ENCODE data around the gene RBMS1. TPM values are rescaled to one million over a fixed set of nuclear protein-coding genes. Genes with fewer than 3 reads are reported as not detected.

Gene RBMS1
- total and polyA plus RNA-seq, 2 of the 4 experiments (the other 2 are of a cell fraction) = 43.5 to 64.9 TPM

GRCh38 chr2:160246356-160246755 lies 247.3 kb downstream of the RBMS1 start:
- dilution Hi-C loops (cut with HindIII; ENCODE audit: low sequenced_read_pairs, unreplicated experiment) = no loop called here
- H4K20me1 ChIP-seq (ENCODE audit: insufficient read depth, low read length) = no peaks in the 10 kb centered on the region
- no peaks in the 10 kb centered on the region for H3K9me3 ChIP-seq (ENCODE audit: control insufficient read depth, insufficient read depth, low read length)
- no peaks in the 10 kb centered on the region for H3K36me3 ChIP-seq (ENCODE audit: control insufficient read depth, insufficient read depth, low read length)
- H3K4me1 ChIP-seq (ENCODE audit: control insufficient read depth, insufficient read depth, low read length) = peaks cover 7% of the 10 kb centered on the region
- H3K18ac ChIP-seq (ENCODE audit: low read depth, low read length) = no peak overlapping the region
- DNase-seq = peak; percentile 63
- WGBS, 2 experiments (ENCODE audit: extremely low coverage in 2 of 2, insufficient read length in 1 of 2) = 80% methylated on average over 1 of the region's 2 CpGs; no CpG with 5 or more reads in 1 of the 2 experiments
- H3K4me2 ChIP-seq (ENCODE audit: low read depth, low read length) = no peak overlapping the region
- no peak overlapping the region for H2AK5ac ChIP-seq (ENCODE audit: low read depth, low read length)
- no peak overlapping the region for H2AFZ ChIP-seq (replicated peaks; ENCODE audit: low read length, poor library complexity)
- no peak overlapping the region for H4K5ac ChIP-seq (ENCODE audit: low read depth, low read length)
- H2AK9ac ChIP-seq (replicated peaks; ENCODE audit: low read depth, low read length, poor library complexity) = no peak overlapping the region
- TF ChIP-seq NFE2L2 (IDR thresholded peaks at IDR 0.05; ENCODE audit: low read depth, low read length) (peak; percentile 88), MXI1 (IDR thresholded peaks at IDR 0.05; ENCODE audit: borderline replicate concordance, low read depth, low read length) (no peak), MAFK (IDR thresholded peaks at IDR 0.05; ENCODE audit: low read depth, low read length) (peak; percentile 17; the same call in 1 of the 2 replicates), RCOR1 (IDR thresholded peaks at IDR 0.05; ENCODE audit: insufficient replicate concordance, low read length) (no peak), USF2 (IDR thresholded peaks at IDR 0.05; ENCODE audit: low read depth, low read length) (no peak)
- no peaks in the 10 kb centered on the region for H3K79me1 ChIP-seq (ENCODE audit: low read depth in 1 of 2, low read length in 2 of 2)
- H3K27ac ChIP-seq (ENCODE audit: insufficient read depth, low read length) = no peak overlapping the region
- no peak overlapping the region for H3K4ac ChIP-seq (ENCODE audit: low read depth, low read length)
- H4K8ac ChIP-seq (ENCODE audit: low read depth in 2 of 2, low read length in 2 of 2) = no peak overlapping the region
- ChIA-PET POLR2A (ENCODE audit: unreplicated experiment) (interaction anchor here (0.7 kb wide), 1 partner anchor 27 kb away, joined by 4 read pairs; no protein-coding TSS in a partner anchor), CTCF (no interaction called here)
- H3K23ac ChIP-seq (ENCODE audit: low read depth, low read length) = no peak overlapping the region
- no peak overlapping the region for H3K4me3 ChIP-seq (ENCODE audit: insufficient read depth, low read depth, low read length)
- BruUV-seq (replicated peaks) = no TSS peak
- H2BK15ac ChIP-seq (ENCODE audit: low read depth, low read length) = no peak overlapping the region
- H2BK20ac ChIP-seq (ENCODE audit: low read depth, low read length) = no peak overlapping the region; the same call in 1 of the 2 replicates
- H2BK120ac ChIP-seq (ENCODE audit: low read depth, low read length) = peak overlapping the region; percentile 38; the same call in 1 of the 2 replicates
- H3K9ac ChIP-seq (ENCODE audit: low read depth, low read length) = no peak overlapping the region
- no peak overlapping the region for H2BK5ac ChIP-seq (ENCODE audit: low read depth, low read length, poor library complexity, severe bottlenecking)
- H4K91ac ChIP-seq (ENCODE audit: insufficient read depth, low read depth, low read length) = no peak overlapping the region
- in situ Hi-C loops (cut with MboI; ENCODE audit: low sequenced_read_pairs) = no loop called here
- no peaks in the 10 kb centered on the region; the same call in 1 of the 2 replicates for H3K9me1 ChIP-seq (ENCODE audit: insufficient read depth, low read length)
- peak; percentile 51; the same call in 1 of the 2 replicates for ATAC-seq (ENCODE audit: low read depth)
- intact Hi-C loops (cut with micrococcal nuclease) = no loop called here
- no peaks in the 10 kb centered on the region for H3K27me3 ChIP-seq (ENCODE audit: control insufficient read depth, insufficient read depth, low read length)
- no peak overlapping the region for H3K56ac ChIP-seq (ENCODE audit: extremely low read depth, insufficient read depth, low read length)
- H3K14ac ChIP-seq (replicated peaks; ENCODE audit: low read depth, low read length) = no peak overlapping the region

Measured in IMR-90 (cell line).